GM12878 (cell line): ENCODE measurements around the gene OR5L2.

ENCODE experiments used
- CREB1 ChIP-seq: IDR thresholded peaks from 2 replicates; pipeline ENCODE4 v1.6.1; 2012; ENCODE audit warnings: low read depth, mild to moderate bottlenecking, inconsistent platforms
- CTCF ChIP-seq, 3 experiments: IDR thresholded peaks in 2 of 3; conservative IDR thresholded peaks in 1 of 3; 2 replicates each; pipeline ENCODE4 v1.5.1; 2011; ENCODE audit warnings: low read depth in 3 of 3, low read length in 3 of 3, mild to moderate bottlenecking in 3 of 3, control low read depth in 2 of 3, moderate library complexity in 2 of 3, inconsistent platforms in 1 of 3, mixed read lengths in 1 of 3; ENCODE audit not compliant: control insufficient read depth in 2 of 3, insufficient read depth in 1 of 3; ENCODE audit errors: extremely low read depth in 1 of 3
- DPF2 ChIP-seq: fragments of 450-650 bp; IDR thresholded peaks from 2 replicates; pipeline ENCODE4 v1.6.1; 2017; ENCODE audit warnings: mild to moderate bottlenecking
- EZH2 ChIP-seq: IDR thresholded peaks from 2 replicates; pipeline ENCODE4 v1.6.1; 2012; ENCODE audit warnings: low read depth, mild to moderate bottlenecking, control low read depth, inconsistent platforms, low read length, borderline replicate concordance; ENCODE audit not compliant: control insufficient read depth
- IRF3 ChIP-seq: fragments of 450-650 bp; IDR thresholded peaks from 2 replicates; pipeline ENCODE4 v1.6.1; 2014; ENCODE audit warnings: mild to moderate bottlenecking
- NFXL1 ChIP-seq: fragments of 450-650 bp; IDR thresholded peaks from 2 replicates; pipeline ENCODE4 v1.6.1; 2017; ENCODE audit warnings: antibody characterized with exemption, mild to moderate bottlenecking, borderline replicate concordance

- TF ChIP-seq CTCF (IDR thresholded peaks at IDR 0.05 in 2 of 3, conservative IDR thresholded peaks at IDR 0.05 in 1 of 3; ENCODE audit: control insufficient read depth in 2 of 3, extremely low read depth in 1 of 3, insufficient read depth in 1 of 3, low read depth in 3 of 3, low read length in 3 of 3) (no peak), DPF2 (no peak), NFXL1 (no peak), IRF3 (no peak), CREB1 (no peak), EZH2 (no peak)
These were observed 25.1 kb downstream of the OR5L2 start for GRCh38 chr11:55852141-55852540.
